Endodermal cell (in vitro differentiated cells): ENCODE measurements around the gene CYP2C19. TPM values are rescaled to one million over a fixed set of nuclear protein-coding genes. Genes with fewer than 3 reads are reported as not detected.
A peak's percentile ranks its signal among the peaks of the same experiment; 100 is the strongest.

Experiments
- DNase-seq: peaks from one replicate; pipeline ENCODE4 v3.0.0-alpha.2; 2017
- H3K27ac ChIP-seq: 2 replicates; pipeline ENCODE4 v1.5.1; 2013; ENCODE audit warnings: mild to moderate bottlenecking, low read depth, low read length, moderate library complexity
- H3K27me3 ChIP-seq: 2 replicates; pipeline ENCODE4 v1.6.1; 2013; ENCODE audit warnings: mild to moderate bottlenecking, low read length, moderate library complexity; ENCODE audit not compliant: insufficient read depth, control insufficient read depth, poor library complexity, severe bottlenecking
- H3K36me3 ChIP-seq: 2 replicates; pipeline ENCODE4 v1.7.0; 2013; ENCODE audit warnings: mild to moderate bottlenecking, low read length, moderate library complexity; ENCODE audit not compliant: control insufficient read depth, insufficient read depth
- H3K4me1 ChIP-seq: one replicate; pipeline ENCODE4 v1.7.0; 2013; ENCODE audit warnings: low read length; ENCODE audit not compliant: control insufficient read depth, insufficient read depth
- H3K4me3 ChIP-seq: 2 replicates; pipeline ENCODE4 v1.5.1; 2013; ENCODE audit warnings: mild to moderate bottlenecking, low read length, moderate library complexity
- H3K9ac ChIP-seq: 2 replicates; pipeline ENCODE4 v1.6.1; 2013; ENCODE audit warnings: mild to moderate bottlenecking, low read length, moderate library complexity; ENCODE audit not compliant: poor library complexity, severe bottlenecking; ENCODE audit errors: extremely low read depth
- H3K9me3 ChIP-seq: 2 replicates; pipeline ENCODE4 v1.6.1; 2013; ENCODE audit warnings: mild to moderate bottlenecking, low read length, moderate library complexity; ENCODE audit not compliant: control insufficient read depth
- H3K27ac Mint-ChIP-seq: 2 replicates; pipeline ENCODE4 v1.8.0; 2020; ENCODE audit warnings: mixed read lengths
- H3K27me3 Mint-ChIP-seq: 2 replicates; pipeline ENCODE4 v1.8.0; 2021; ENCODE audit warnings: mild to moderate bottlenecking, mixed read lengths; ENCODE audit not compliant: insufficient read depth
- H3K36me3 Mint-ChIP-seq: 2 replicates; pipeline ENCODE4 v1.8.0; 2020; ENCODE audit warnings: low read depth, mixed read lengths
- H3K4me1 Mint-ChIP-seq: 2 replicates; pipeline ENCODE4 v1.8.0; 2020; ENCODE audit warnings: mixed read lengths
- H3K4me3 Mint-ChIP-seq: 2 replicates; pipeline ENCODE4 v1.8.0; 2020; ENCODE audit warnings: mild to moderate bottlenecking, moderate library complexity, mixed read lengths
- H3K9me3 Mint-ChIP-seq: 2 replicates; pipeline ENCODE4 v1.8.0; 2020; ENCODE audit warnings: mild to moderate bottlenecking, mixed read lengths
- CTCF ChIP-seq: fragments of 200-600 bp; sonication (generic); conservative IDR thresholded peaks from 2 replicates; pipeline ENCODE4 v1.5.0; 2021; ENCODE audit warnings: antibody characterized with exemption, mild to moderate bottlenecking
- WGBS, 2 experiments: methylation state at CpG; one replicate each; pipeline versions ENCODE4 v1.1.5 to v1.1.7; 2013; ENCODE audit warnings: missing lambda C conversion rate in 2 of 2, mixed read lengths in 1 of 2; ENCODE audit not compliant: insufficient coverage in 1 of 2, insufficient read length in 1 of 2; 5-methylcytosine and 5-hydroxymethylcytosine counted together
- total RNA-seq, 2 donors: library from RNA; stranded (reverse); fragmentation: NEBNext Ultra II Directional in 1 of 2; extraction: Animal tissue kit (Norgen Biotek cat#: 25700) in 1 of 2; gene quantifications; 2 replicates in 1 of 2; 3 replicates in 1 of 2; pipeline ENCODE4 v1.2.1, GENCODE V29; 2021

The CYP2C19 gene
- total RNA-seq, 2 donors from 2014 or later, result 0.22 TPM; not detected in 1

- no peak overlapping the region for H3K27ac ChIP-seq
- no peak for DNase-seq
- no peaks in the 10 kb centered on the region for H3K4me1 ChIP-seq
- no peak overlapping the region for H3K27ac Mint-ChIP-seq
- no peak overlapping the region for H3K9ac ChIP-seq
- no peaks in the 10 kb centered on the region for H3K4me1 Mint-ChIP-seq
- peaks cover 2% of the 10 kb centered on the region for H3K27me3 Mint-ChIP-seq
- no peaks in the 10 kb centered on the region for H3K36me3 Mint-ChIP-seq
- peaks cover 22% of the 10 kb centered on the region for H3K9me3 ChIP-seq
- no peaks in the 10 kb centered on the region for H3K36me3 ChIP-seq
- H3K9me3 Mint-ChIP-seq, result peaks cover 18% of the 10 kb centered on the region
- no peak overlapping the region for H3K4me3 ChIP-seq
- H3K27me3 ChIP-seq, result no peaks in the 10 kb centered on the region
- no peak overlapping the region for H3K4me3 Mint-ChIP-seq
- WGBS, 2 experiments, result 58% methylated on average over 3 of the region's 3 CpGs; no CpG with 5 or more reads in 1 of the 2 experiments
- TF ChIP-seq CTCF, result no peak
Observed at GRCh38 chr10:94859086-94859485, 96.6 kb downstream of the CYP2C19 start.

- Mint-ChIP-seq H3K27ac (no peak overlapping the region), H3K27me3 (peaks cover 3% of the 10 kb centered on the region), H3K36me3 (no peaks in the 10 kb centered on the region), H3K4me1 (peaks cover 20% of the 10 kb centered on the region), H3K9me3 (peaks cover 5% of the 10 kb centered on the region), H3K4me3 (no peak overlapping the region)
- H3K27ac ChIP-seq, result no peak overlapping the region
- H3K4me3 ChIP-seq, result peak overlapping the region; percentile 29
- WGBS, 2 experiments, result 95% methylated on average over 1 of the region's 1 CpG; no CpG with 5 or more reads in 1 of the 2 experiments
- peaks cover 12% of the 10 kb centered on the region for H3K4me1 ChIP-seq
- H3K9ac ChIP-seq, result no peak overlapping the region
- no peak for TF ChIP-seq CTCF
- H3K9me3 ChIP-seq, result peaks cover 14% of the 10 kb centered on the region
- DNase-seq, result no peak
- no peaks in the 10 kb centered on the region for H3K27me3 ChIP-seq
- no peaks in the 10 kb centered on the region for H3K36me3 ChIP-seq
Observed at GRCh38 chr10:94878649-94879048, 116.2 kb downstream of the CYP2C19 start.

- Mint-ChIP-seq H3K27ac (no peak overlapping the region), H3K4me3 (no peak overlapping the region), H3K27me3 (peaks cover 3% of the 10 kb centered on the region), H3K36me3 (no peaks in the 10 kb centered on the region), H3K9me3 (peaks cover 5% of the 10 kb centered on the region), H3K4me1 (peaks cover 20% of the 10 kb centered on the region)
- no peaks in the 10 kb centered on the region for H3K36me3 ChIP-seq
- DNase-seq, result no peak
- H3K9me3 ChIP-seq, result peaks cover 14% of the 10 kb centered on the region
- peaks cover 12% of the 10 kb centered on the region for H3K4me1 ChIP-seq
- 87 to 100% methylated on average over 1 of the region's 1 CpG for WGBS, 2 experiments
- no peak for TF ChIP-seq CTCF
- H3K4me3 ChIP-seq, result peak overlapping the region; percentile 29
- no peak overlapping the region for H3K27ac ChIP-seq
- H3K27me3 ChIP-seq, result no peaks in the 10 kb centered on the region
- no peak overlapping the region for H3K9ac ChIP-seq
Observed at GRCh38 chr10:94879214-94879613, 116.7 kb downstream of the CYP2C19 start.
